ENCODE measurements around the gene SIGLEC12.

DNA sequence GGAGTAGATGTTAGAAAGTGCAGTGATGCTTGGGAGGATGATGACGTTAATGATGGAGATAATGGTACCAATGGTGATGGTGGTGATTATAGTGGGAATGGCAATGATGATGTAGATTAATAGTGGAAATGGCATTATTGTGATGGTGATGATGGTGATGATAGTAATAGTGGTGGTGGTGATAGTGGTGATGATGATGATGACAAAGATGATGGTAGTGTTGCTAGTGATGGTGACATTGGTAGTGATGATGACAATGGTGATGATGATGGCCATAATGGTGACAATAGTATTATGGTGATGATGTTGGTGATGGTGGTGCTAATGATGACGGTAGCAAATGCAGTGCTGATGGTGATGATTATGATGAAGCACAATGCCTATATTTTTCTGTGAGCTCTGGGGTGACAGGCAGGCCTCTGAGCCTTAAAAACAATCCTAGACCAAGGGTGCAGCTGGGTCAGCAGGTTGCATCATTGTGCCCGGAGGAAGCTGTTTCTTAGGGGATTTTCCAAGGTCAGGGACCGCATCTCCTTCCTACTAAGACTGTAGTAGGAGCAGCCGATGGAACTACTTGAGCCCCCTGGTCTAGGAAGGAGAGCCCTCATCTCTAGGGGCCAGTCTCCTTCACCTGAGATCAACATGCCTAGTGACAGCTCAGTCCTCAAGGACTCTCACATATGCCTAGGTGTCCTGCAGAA lies 15.5 kb downstream of the SIGLEC12 start:
- TF ChIP-seq, protein P1, sequence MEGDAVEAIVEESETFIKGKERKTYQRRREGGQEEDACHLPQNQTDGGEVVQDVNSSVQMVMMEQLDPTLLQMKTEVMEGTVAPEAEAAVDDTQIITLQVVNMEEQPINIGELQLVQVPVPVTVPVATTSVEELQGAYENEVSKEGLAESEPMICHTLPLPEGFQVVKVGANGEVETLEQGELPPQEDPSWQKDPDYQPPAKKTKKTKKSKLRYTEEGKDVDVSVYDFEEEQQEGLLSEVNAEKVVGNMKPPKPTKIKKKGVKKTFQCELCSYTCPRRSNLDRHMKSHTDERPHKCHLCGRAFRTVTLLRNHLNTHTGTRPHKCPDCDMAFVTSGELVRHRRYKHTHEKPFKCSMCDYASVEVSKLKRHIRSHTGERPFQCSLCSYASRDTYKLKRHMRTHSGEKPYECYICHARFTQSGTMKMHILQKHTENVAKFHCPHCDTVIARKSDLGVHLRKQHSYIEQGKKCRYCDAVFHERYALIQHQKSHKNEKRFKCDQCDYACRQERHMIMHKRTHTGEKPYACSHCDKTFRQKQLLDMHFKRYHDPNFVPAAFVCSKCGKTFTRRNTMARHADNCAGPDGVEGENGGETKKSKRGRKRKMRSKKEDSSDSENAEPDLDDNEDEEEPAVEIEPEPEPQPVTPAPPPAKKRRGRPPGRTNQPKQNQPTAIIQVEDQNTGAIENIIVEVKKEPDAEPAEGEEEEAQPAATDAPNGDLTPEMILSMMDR (IDR thresholded peaks at IDR 0.05) = no peak
- TF ChIP-seq POLR2AphosphoS5 (IDR thresholded peaks at IDR 0.05) (no peak), POLR2A (IDR thresholded peaks at IDR 0.05) (no peak)

Data from prostate gland (tissue), 2 donors.